NCI-H2196 (cell line): ENCODE results near the gene TPPP3.

Experiments
- DNase-seq: peaks from one replicate; lab custom pipeline; 2025; ENCODE audit not compliant: unreplicated experiment; lab: John Stamatoyannopoulos, UW

TPPP3 gene

DNA sequence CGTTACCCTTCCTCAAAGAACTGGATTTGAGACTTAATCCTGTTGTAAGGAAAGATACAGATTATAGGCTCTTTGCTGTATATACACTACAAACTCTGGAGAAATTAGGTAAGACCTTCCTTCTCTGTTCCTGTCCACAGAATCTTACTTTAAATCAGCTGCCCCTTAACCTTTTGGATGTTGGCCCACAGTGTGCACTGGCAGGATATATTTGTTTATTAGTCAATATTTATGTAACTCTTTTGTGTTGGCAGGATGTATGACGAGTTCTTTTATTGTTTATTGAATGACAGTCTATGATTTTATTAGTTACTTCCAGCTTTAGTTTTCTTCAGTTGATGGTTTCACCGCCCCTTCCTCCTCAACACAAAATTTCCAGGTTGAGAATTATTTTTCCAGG is 47.0 kb downstream of the TPPP3 start:
- no peak for DNase-seq

GRCh38 chr16:67345401-67345800 is 47.9 kb downstream of the TPPP3 start:
- DNase-seq = no peak

GRCh38 chr16:67342616-67343015 is 50.7 kb downstream of the TPPP3 start:
- no peak for DNase-seq

DNA sequence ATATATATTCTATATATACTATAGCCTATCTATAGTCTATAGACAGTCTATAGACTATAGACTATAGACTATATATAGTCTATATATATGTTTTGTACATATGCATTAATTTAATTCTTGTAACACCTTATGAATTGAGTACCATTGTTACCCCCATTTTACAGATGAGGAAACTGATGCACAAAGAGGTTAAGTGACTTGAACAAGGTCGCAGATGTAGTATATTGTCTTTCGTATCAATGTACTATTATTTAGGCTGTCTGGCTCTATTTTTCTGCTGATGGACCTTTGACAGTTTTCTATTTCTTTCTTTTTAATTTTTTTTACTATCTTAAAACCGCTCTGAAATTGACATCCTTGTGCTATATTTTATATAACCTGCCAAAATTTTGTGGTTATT is 52.0 kb downstream of the TPPP3 start:
- DNase-seq = no peak
